Activated T-cell treated with anti-CD3 and anti-CD28 coated beads, Interleukin-2, amount 50 U/mL, for 24 hours (primary cell): ENCODE measurements around the gene PEX3.

Experiments
- DNase-seq: peaks from one replicate; pipeline ENCODE4 v3.0.0-alpha.2; 2020
- H3K27ac Mint-ChIP-seq: 2 replicates; pipeline ENCODE4 v1.8.0; 2020; ENCODE audit warnings: mild to moderate bottlenecking, mixed read lengths
- H3K27me3 Mint-ChIP-seq: 2 replicates; pipeline ENCODE4 v1.8.0; 2020; ENCODE audit warnings: mixed read lengths
- H3K36me3 Mint-ChIP-seq: 2 replicates; pipeline ENCODE4 v1.8.0; 2020; ENCODE audit warnings: low read depth, mixed read lengths
- H3K4me1 Mint-ChIP-seq: 2 replicates; pipeline ENCODE4 v1.8.0; 2020; ENCODE audit warnings: low read depth, mixed read lengths
- H3K4me3 Mint-ChIP-seq: 2 replicates; pipeline ENCODE4 v1.8.0; 2020; ENCODE audit warnings: mild to moderate bottlenecking, moderate library complexity, mixed read lengths
- H3K9me3 Mint-ChIP-seq: 2 replicates; pipeline ENCODE4 v1.8.0; 2020; ENCODE audit warnings: mixed read lengths

The PEX3 gene

GRCh38 chr6:143531720-143532499, 81.3 kb downstream of the PEX3 start:
- Mint-ChIP-seq H3K4me3 (no peak overlapping the region), H3K4me1 (peaks cover 19% of the 10 kb centered on the region), H3K36me3 (no peaks in the 10 kb centered on the region), H3K9me3 (no peaks in the 10 kb centered on the region), H3K27me3 (no peaks in the 10 kb centered on the region), H3K27ac (no peak overlapping the region)
- no peak for DNase-seq

- H3K4me3 Mint-ChIP-seq: no peak overlapping the region
- no peaks in the 10 kb centered on the region for H3K36me3 Mint-ChIP-seq
Measured at GRCh38 chr6:143535189-143535614, 84.6 kb downstream of the PEX3 start.

GRCh38 chr6:143536461-143536865, 85.9 kb downstream of the PEX3 start:
- Mint-ChIP-seq H3K27ac (peak overlapping the region; percentile 60), H3K4me3 (peak overlapping the region; percentile 70), H3K36me3 (no peaks in the 10 kb centered on the region), H3K4me1 (peaks cover 39% of the 10 kb centered on the region), H3K27me3 (no peaks in the 10 kb centered on the region), H3K9me3 (no peaks in the 10 kb centered on the region)
- peak; percentile 77 for DNase-seq

More at GRCh38 chr6:143535189-143535614, 84.6 kb downstream of the PEX3 start:
- Mint-ChIP-seq H3K9me3 (no peaks in the 10 kb centered on the region), H3K27ac (no peak overlapping the region), H3K4me1 (peaks cover 32% of the 10 kb centered on the region), H3K27me3 (no peaks in the 10 kb centered on the region)
- no peak for DNase-seq

GRCh38 chr6:143536866-143537691, 86.5 kb downstream of the PEX3 start:
- peak; percentile 78 for DNase-seq
- no peaks in the 10 kb centered on the region for H3K9me3 Mint-ChIP-seq

DNA sequence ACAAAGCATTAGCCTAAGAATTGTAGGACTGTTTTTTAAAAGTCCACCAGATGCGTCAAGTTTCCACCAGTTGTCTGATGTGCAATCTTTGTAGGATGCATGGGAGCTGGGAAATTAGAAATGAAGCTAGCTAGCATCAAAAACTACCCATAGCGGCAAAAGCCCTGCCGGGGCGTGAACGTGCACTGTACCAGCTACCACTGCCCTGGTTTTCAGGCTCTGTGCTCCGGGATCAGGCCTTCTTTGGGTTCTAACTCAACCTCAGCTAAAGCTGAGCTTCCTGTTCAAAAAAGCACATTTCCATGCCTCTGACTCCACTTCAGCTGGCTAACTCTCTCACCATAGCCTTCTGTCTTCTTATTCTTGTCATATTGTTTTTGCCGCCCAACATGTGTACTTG, 87.8 kb downstream of the PEX3 start:
- H3K9me3 Mint-ChIP-seq: no peaks in the 10 kb centered on the region
- H3K4me1 Mint-ChIP-seq: peaks cover 56% of the 10 kb centered on the region
- peak overlapping the region; percentile 82 for H3K4me3 Mint-ChIP-seq
- H3K27ac Mint-ChIP-seq: peak overlapping the region; percentile 87
- no peaks in the 10 kb centered on the region for H3K36me3 Mint-ChIP-seq
- H3K27me3 Mint-ChIP-seq: no peaks in the 10 kb centered on the region
- DNase-seq: no peak

More at GRCh38 chr6:143536866-143537691, 86.5 kb downstream of the PEX3 start:
- H3K27me3 Mint-ChIP-seq: no peaks in the 10 kb centered on the region
- peak overlapping the region; percentile 82 for H3K4me3 Mint-ChIP-seq
- H3K4me1 Mint-ChIP-seq: peaks cover 44% of the 10 kb centered on the region
- peak overlapping the region; percentile 87 for H3K27ac Mint-ChIP-seq
- H3K36me3 Mint-ChIP-seq: no peaks in the 10 kb centered on the region

GRCh38 chr6:143539106-143539505, 88.5 kb downstream of the PEX3 start:
- H3K36me3 Mint-ChIP-seq: no peaks in the 10 kb centered on the region
- peak overlapping the region; percentile 82 for H3K4me3 Mint-ChIP-seq
- no peak for DNase-seq
- no peaks in the 10 kb centered on the region for H3K27me3 Mint-ChIP-seq
- no peaks in the 10 kb centered on the region for H3K9me3 Mint-ChIP-seq
- peak overlapping the region; percentile 87 for H3K27ac Mint-ChIP-seq
- peaks cover 61% of the 10 kb centered on the region for H3K4me1 Mint-ChIP-seq

GRCh38 chr6:143539734-143540133, 89.1 kb downstream of the PEX3 start:
- H3K27ac Mint-ChIP-seq: peak overlapping the region; percentile 87
- H3K9me3 Mint-ChIP-seq: no peaks in the 10 kb centered on the region
- no peak for DNase-seq
- H3K27me3 Mint-ChIP-seq: no peaks in the 10 kb centered on the region
- H3K36me3 Mint-ChIP-seq: no peaks in the 10 kb centered on the region
- peaks cover 67% of the 10 kb centered on the region for H3K4me1 Mint-ChIP-seq
- peak overlapping the region; percentile 48 for H3K4me3 Mint-ChIP-seq

- no peaks in the 10 kb centered on the region for H3K27me3 Mint-ChIP-seq
- H3K9me3 Mint-ChIP-seq: no peaks in the 10 kb centered on the region
- DNase-seq: no peak
- H3K4me3 Mint-ChIP-seq: peak overlapping the region; percentile 48
- H3K27ac Mint-ChIP-seq: peak overlapping the region; percentile 87
- H3K4me1 Mint-ChIP-seq: peaks cover 71% of the 10 kb centered on the region
- H3K36me3 Mint-ChIP-seq: no peaks in the 10 kb centered on the region
Measured at GRCh38 chr6:143540192-143540591, 89.6 kb downstream of the PEX3 start.
